ENCODE results near the gene PITX1.
A peak's percentile ranks its signal among the peaks of the same experiment; 100 is the strongest.

The PITX1 gene

GRCh38 chr5:135057233-135057632 is 23.2 kb upstream of the PITX1 start:
- DNase-seq = no peak
- Histone ChIP-seq H3K9ac (ENCODE audit: low read length) (no peak overlapping the region), H3K27ac (ENCODE audit: low read length, poor library complexity, severe bottlenecking) (no peak overlapping the region), H4K91ac (ENCODE audit: low read length) (no peak overlapping the region), H3K4me1 (ENCODE audit: control insufficient read depth, insufficient read depth, low read depth, low read length) (no peaks in the 10 kb centered on the region), H3K36me3 (ENCODE audit: control insufficient read depth in 1 of 2, insufficient read depth in 2 of 2, low read depth in 1 of 2, low read length in 2 of 2) (no peaks in the 10 kb centered on the region), H2AK5ac (ENCODE audit: low read length, severe bottlenecking) (no peak overlapping the region), H3K9me3 (ENCODE audit: control insufficient read depth, low read length) (no peaks in the 10 kb centered on the region), H3K4me2 (ENCODE audit: low read length, poor library complexity, severe bottlenecking) (no peak overlapping the region), H3K4me3 (ENCODE audit: insufficient read depth in 1 of 2, low read depth in 1 of 2, low read length in 2 of 2) (no peak overlapping the region), H2BK5ac (ENCODE audit: low read depth, low read length, poor library complexity, severe bottlenecking) (no peak overlapping the region), H2AFZ (ENCODE audit: low read depth, low read length) (no peak overlapping the region), H4K8ac (ENCODE audit: low read length) (no peak overlapping the region), H2BK120ac (ENCODE audit: low read depth, low read length) (no peak overlapping the region), H2BK12ac (ENCODE audit: low read length in 2 of 2) (no peak overlapping the region), H3K23ac (ENCODE audit: low read length in 2 of 2) (no peak overlapping the region), H3K18ac (ENCODE audit: low read depth in 1 of 2, low read length in 2 of 2) (no peak overlapping the region), H3K79me1 (replicated peaks; ENCODE audit: low read length, poor library complexity, severe bottlenecking) (no peaks in the 10 kb centered on the region), H2BK15ac (ENCODE audit: low read depth, poor library complexity, severe bottlenecking) (no peak overlapping the region), H3K14ac (ENCODE audit: low read length in 2 of 2) (no peak overlapping the region), H3K4ac (ENCODE audit: low read depth in 1 of 2, low read length in 2 of 2) (no peak overlapping the region), H3K27me3 (ENCODE audit: control insufficient read depth in 1 of 2, insufficient read depth in 1 of 2, low read length in 2 of 2) (peaks cover 74 to 86% of the 10 kb centered on the region in 2 experiments)
- 74% methylated on average over 2 of the region's 2 CpGs for WGBS

GRCh38 chr5:135056316-135057030 is 22.4 kb upstream of the PITX1 start:
- H3K18ac ChIP-seq (ENCODE audit: low read depth in 1 of 2, low read length in 2 of 2) = no peak overlapping the region
- DNase-seq = no peak
- H2AK5ac ChIP-seq (ENCODE audit: low read length, severe bottlenecking) = no peak overlapping the region
- no peak overlapping the region for H3K4ac ChIP-seq (ENCODE audit: low read depth in 1 of 2, low read length in 2 of 2)
- H3K79me1 ChIP-seq (replicated peaks; ENCODE audit: low read length, poor library complexity, severe bottlenecking) = no peaks in the 10 kb centered on the region
- H2BK12ac ChIP-seq (ENCODE audit: low read length in 2 of 2) = no peak overlapping the region
- H3K9me3 ChIP-seq (ENCODE audit: control insufficient read depth, low read length) = no peaks in the 10 kb centered on the region
- no peak overlapping the region for H4K8ac ChIP-seq (ENCODE audit: low read length)
- H3K23ac ChIP-seq (ENCODE audit: low read length in 2 of 2) = no peak overlapping the region
- H2BK120ac ChIP-seq (ENCODE audit: low read depth, low read length) = no peak overlapping the region
- H2BK5ac ChIP-seq (ENCODE audit: low read depth, low read length, poor library complexity, severe bottlenecking) = no peak overlapping the region
- no peak overlapping the region for H3K4me2 ChIP-seq (ENCODE audit: low read length, poor library complexity, severe bottlenecking)
- no peaks in the 10 kb centered on the region for H3K4me1 ChIP-seq (ENCODE audit: control insufficient read depth, insufficient read depth, low read depth, low read length)
- H3K27ac ChIP-seq (ENCODE audit: low read length, poor library complexity, severe bottlenecking) = no peak overlapping the region
- no peaks in the 10 kb centered on the region for H3K36me3 ChIP-seq (ENCODE audit: control insufficient read depth in 1 of 2, insufficient read depth in 2 of 2, low read depth in 1 of 2, low read length in 2 of 2)
- H2AFZ ChIP-seq (ENCODE audit: low read depth, low read length) = no peak overlapping the region
- no peak overlapping the region for H3K9ac ChIP-seq (ENCODE audit: low read length)
- H3K27me3 ChIP-seq (ENCODE audit: control insufficient read depth in 1 of 2, insufficient read depth in 1 of 2, low read length in 2 of 2) = peaks cover 82 to 86% of the 10 kb centered on the region in 2 experiments
- H4K91ac ChIP-seq (ENCODE audit: low read length) = no peak overlapping the region
- no peak overlapping the region for H2BK15ac ChIP-seq (ENCODE audit: low read depth, poor library complexity, severe bottlenecking)
- WGBS = 77% methylated on average over 8 of the region's 8 CpGs
- no peak overlapping the region for H3K4me3 ChIP-seq (ENCODE audit: insufficient read depth in 1 of 2, low read depth in 1 of 2, low read length in 2 of 2)
- H3K14ac ChIP-seq (ENCODE audit: low read length in 2 of 2) = no peak overlapping the region

GRCh38 chr5:135055396-135055795 is 21.4 kb upstream of the PITX1 start:
- Histone ChIP-seq H2AFZ (ENCODE audit: low read depth, low read length) (no peak overlapping the region), H3K23ac (ENCODE audit: low read length in 2 of 2) (no peak overlapping the region), H2AK5ac (ENCODE audit: low read length, severe bottlenecking) (no peak overlapping the region), H2BK120ac (ENCODE audit: low read depth, low read length) (no peak overlapping the region), H3K4ac (ENCODE audit: low read depth in 1 of 2, low read length in 2 of 2) (no peak overlapping the region), H3K18ac (ENCODE audit: low read depth in 1 of 2, low read length in 2 of 2) (peak overlapping the region in 1 of 2 experiments; percentile 1), H3K79me1 (replicated peaks; ENCODE audit: low read length, poor library complexity, severe bottlenecking) (no peaks in the 10 kb centered on the region), H3K4me1 (ENCODE audit: control insufficient read depth, insufficient read depth, low read depth, low read length) (peaks cover under 1% of the 10 kb centered on the region), H3K4me2 (ENCODE audit: low read length, poor library complexity, severe bottlenecking) (no peak overlapping the region), H4K91ac (ENCODE audit: low read length) (no peak overlapping the region), H3K9ac (ENCODE audit: low read length) (no peak overlapping the region), H3K36me3 (ENCODE audit: control insufficient read depth in 1 of 2, insufficient read depth in 2 of 2, low read depth in 1 of 2, low read length in 2 of 2) (no peaks in the 10 kb centered on the region), H2BK12ac (ENCODE audit: low read length in 2 of 2) (no peak overlapping the region), H2BK5ac (ENCODE audit: low read depth, low read length, poor library complexity, severe bottlenecking) (no peak overlapping the region), H2BK15ac (ENCODE audit: low read depth, poor library complexity, severe bottlenecking) (no peak overlapping the region), H3K14ac (ENCODE audit: low read length in 2 of 2) (no peak overlapping the region), H4K8ac (ENCODE audit: low read length) (no peak overlapping the region), H3K9me3 (ENCODE audit: control insufficient read depth, low read length) (no peaks in the 10 kb centered on the region), H3K4me3 (ENCODE audit: insufficient read depth in 1 of 2, low read depth in 1 of 2, low read length in 2 of 2) (no peak overlapping the region), H3K27ac (ENCODE audit: low read length, poor library complexity, severe bottlenecking) (no peak overlapping the region), H3K27me3 (ENCODE audit: control insufficient read depth in 1 of 2, insufficient read depth in 1 of 2, low read length in 2 of 2) (peaks cover 88 to 92% of the 10 kb centered on the region in 2 experiments)
- no peak for DNase-seq
- 82% methylated on average over 4 of the region's 5 CpGs for WGBS

GRCh38 chr5:135054546-135054945 is 20.5 kb upstream of the PITX1 start:
- H4K8ac ChIP-seq (ENCODE audit: low read length) = no peak overlapping the region
- peak overlapping the region in 1 of 2 experiments; percentile 34 for H3K18ac ChIP-seq (ENCODE audit: low read depth in 1 of 2, low read length in 2 of 2)
- H3K9ac ChIP-seq (ENCODE audit: low read length) = no peak overlapping the region
- no peak overlapping the region for H3K27ac ChIP-seq (ENCODE audit: low read length, poor library complexity, severe bottlenecking)
- H2BK5ac ChIP-seq (ENCODE audit: low read depth, low read length, poor library complexity, severe bottlenecking) = no peak overlapping the region
- no peak overlapping the region for H3K14ac ChIP-seq (ENCODE audit: low read length in 2 of 2)
- no peaks in the 10 kb centered on the region for H3K79me1 ChIP-seq (replicated peaks; ENCODE audit: low read length, poor library complexity, severe bottlenecking)
- H3K4me3 ChIP-seq (ENCODE audit: insufficient read depth in 1 of 2, low read depth in 1 of 2, low read length in 2 of 2) = no peak overlapping the region
- WGBS = 61% methylated on average over 2 of the region's 2 CpGs
- H2BK120ac ChIP-seq (ENCODE audit: low read depth, low read length) = no peak overlapping the region
- no peak overlapping the region for H3K4me2 ChIP-seq (ENCODE audit: low read length, poor library complexity, severe bottlenecking)
- H3K36me3 ChIP-seq (ENCODE audit: control insufficient read depth in 1 of 2, insufficient read depth in 2 of 2, low read depth in 1 of 2, low read length in 2 of 2) = no peaks in the 10 kb centered on the region
- H2AK5ac ChIP-seq (ENCODE audit: low read length, severe bottlenecking) = no peak overlapping the region
- H4K91ac ChIP-seq (ENCODE audit: low read length) = no peak overlapping the region
- H2BK15ac ChIP-seq (ENCODE audit: low read depth, poor library complexity, severe bottlenecking) = no peak overlapping the region
- H3K23ac ChIP-seq (ENCODE audit: low read length in 2 of 2) = no peak overlapping the region
- H2BK12ac ChIP-seq (ENCODE audit: low read length in 2 of 2) = no peak overlapping the region
- H2AFZ ChIP-seq (ENCODE audit: low read depth, low read length) = no peak overlapping the region
- H3K27me3 ChIP-seq (ENCODE audit: control insufficient read depth in 1 of 2, insufficient read depth in 1 of 2, low read length in 2 of 2) = peaks cover 94% of the 10 kb centered on the region in 2 experiments
- DNase-seq = no peak
- H3K9me3 ChIP-seq (ENCODE audit: control insufficient read depth, low read length) = no peaks in the 10 kb centered on the region
- peaks cover 4% of the 10 kb centered on the region for H3K4me1 ChIP-seq (ENCODE audit: control insufficient read depth, insufficient read depth, low read depth, low read length)
- no peak overlapping the region for H3K4ac ChIP-seq (ENCODE audit: low read depth in 1 of 2, low read length in 2 of 2)
